Measurements from ENCODE around the gene PLCG2.
"Not testable (repeated sequence)": the region's sequence is repeated elsewhere in the genome, so short reads cannot be mapped to it uniquely, and the experiment has no call there.

PLCG2 gene

GRCh38 chr16:81971853-81972252, 192.8 kb downstream of the PLCG2 start:
- Histone ChIP-seq H3K9me3 (ENCODE audit: low read length) (peaks cover 6% of the 10 kb centered on the region), H3K27ac (ENCODE audit: low read depth, low read length) (no peak overlapping the region), H3K27me3 (ENCODE audit: control insufficient read depth in 1 of 2, insufficient read depth in 2 of 2, low read length in 2 of 2) (no peaks in the 10 kb centered on the region), H3K36me3 (ENCODE audit: insufficient read depth, low read length) (no peaks in the 10 kb centered on the region), H3K9ac (ENCODE audit: low read length) (no peak overlapping the region), H3K4me3 (ENCODE audit: low read depth in 1 of 2, low read length in 2 of 2) (no peak overlapping the region), H3K4me1 (ENCODE audit: insufficient read depth, low read length) (no peaks in the 10 kb centered on the region)

DNA sequence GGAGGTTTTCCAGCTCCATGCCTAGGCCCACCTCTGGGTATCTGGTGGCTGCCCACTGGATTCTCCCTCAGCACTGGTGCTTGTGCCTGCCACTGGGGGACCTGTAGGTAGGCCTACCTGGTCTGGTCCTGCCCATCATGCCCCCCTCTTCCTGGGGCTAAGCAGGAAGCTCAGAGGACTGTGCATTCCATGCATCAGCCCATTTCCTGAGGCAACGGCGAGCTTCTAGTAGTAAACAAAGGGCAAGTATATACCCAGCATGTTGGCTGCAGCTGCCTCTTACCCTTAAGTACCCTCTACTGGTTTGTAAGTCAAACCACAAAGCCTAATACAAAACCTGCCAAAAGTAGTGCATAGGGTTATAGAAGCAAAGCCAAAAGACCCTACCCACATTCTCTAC, 194.6 kb downstream of the PLCG2 start:
- no peak overlapping the region for H3K27ac ChIP-seq (ENCODE audit: low read depth, low read length)
- no peak overlapping the region for H3K9ac ChIP-seq (ENCODE audit: low read length)
- H3K36me3 ChIP-seq (ENCODE audit: insufficient read depth, low read length): no peaks in the 10 kb centered on the region
- H3K4me1 ChIP-seq (ENCODE audit: insufficient read depth, low read length): no peaks in the 10 kb centered on the region
- peaks cover 6% of the 10 kb centered on the region for H3K9me3 ChIP-seq (ENCODE audit: low read length)
- H3K27me3 ChIP-seq (ENCODE audit: control insufficient read depth in 1 of 2, insufficient read depth in 2 of 2, low read length in 2 of 2): no peaks in the 10 kb centered on the region
- no peak overlapping the region for H3K4me3 ChIP-seq (ENCODE audit: low read depth in 1 of 2, low read length in 2 of 2)

GRCh38 chr16:81975637-81976036, 196.5 kb downstream of the PLCG2 start:
- no peak overlapping the region for H3K4me3 ChIP-seq (ENCODE audit: low read depth in 1 of 2, low read length in 2 of 2)
- H3K9me3 ChIP-seq (ENCODE audit: low read length): peaks cover 6% of the 10 kb centered on the region
- no peak overlapping the region for H3K9ac ChIP-seq (ENCODE audit: low read length)
- no peaks in the 10 kb centered on the region for H3K27me3 ChIP-seq (ENCODE audit: control insufficient read depth in 1 of 2, insufficient read depth in 2 of 2, low read length in 2 of 2)
- no peaks in the 10 kb centered on the region for H3K36me3 ChIP-seq (ENCODE audit: insufficient read depth, low read length)
- no peak overlapping the region for H3K27ac ChIP-seq (ENCODE audit: low read depth, low read length)
- H3K4me1 ChIP-seq (ENCODE audit: insufficient read depth, low read length): no peaks in the 10 kb centered on the region

DNA sequence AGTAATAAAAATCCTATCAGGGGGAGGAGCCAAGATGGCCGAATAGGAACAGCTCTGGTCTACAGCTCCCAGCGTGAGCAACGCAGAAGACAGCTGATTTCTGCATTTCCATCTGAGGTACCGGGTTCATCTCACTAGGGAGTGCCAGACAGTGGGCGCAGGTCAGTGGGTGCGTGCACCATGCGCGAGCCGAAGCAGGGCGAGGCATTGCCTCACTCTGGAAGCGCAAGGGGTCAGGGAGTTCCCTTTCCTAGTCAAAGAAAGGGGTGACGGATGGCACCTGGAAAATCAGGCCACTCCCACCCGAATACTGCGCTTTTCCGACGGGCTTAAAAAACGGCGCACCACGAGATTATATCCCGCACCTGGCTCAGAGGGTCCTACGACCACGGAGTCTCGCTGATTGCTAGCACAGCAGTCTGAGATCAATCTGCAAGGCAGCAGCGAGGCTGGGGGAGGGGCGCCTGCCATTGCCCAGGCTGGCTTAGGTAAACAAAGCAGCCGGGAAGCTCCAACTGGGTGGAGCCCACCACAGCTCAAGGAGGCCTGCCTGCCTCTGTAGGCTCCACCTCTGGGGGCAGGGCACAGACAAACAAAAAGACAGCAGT, 198.3 kb downstream of the PLCG2 start:
- H3K4me3 ChIP-seq (ENCODE audit: low read depth in 1 of 2, low read length in 2 of 2); H3K9me3 ChIP-seq (ENCODE audit: low read length); H3K27ac ChIP-seq (ENCODE audit: low read depth, low read length); H3K4me1 ChIP-seq (ENCODE audit: insufficient read depth, low read length); H3K27me3 ChIP-seq (ENCODE audit: control insufficient read depth in 1 of 2, insufficient read depth in 2 of 2, low read length in 2 of 2); H3K36me3 ChIP-seq (ENCODE audit: insufficient read depth, low read length); H3K9ac ChIP-seq (ENCODE audit: low read length): not testable (repeated sequence)

DNA sequence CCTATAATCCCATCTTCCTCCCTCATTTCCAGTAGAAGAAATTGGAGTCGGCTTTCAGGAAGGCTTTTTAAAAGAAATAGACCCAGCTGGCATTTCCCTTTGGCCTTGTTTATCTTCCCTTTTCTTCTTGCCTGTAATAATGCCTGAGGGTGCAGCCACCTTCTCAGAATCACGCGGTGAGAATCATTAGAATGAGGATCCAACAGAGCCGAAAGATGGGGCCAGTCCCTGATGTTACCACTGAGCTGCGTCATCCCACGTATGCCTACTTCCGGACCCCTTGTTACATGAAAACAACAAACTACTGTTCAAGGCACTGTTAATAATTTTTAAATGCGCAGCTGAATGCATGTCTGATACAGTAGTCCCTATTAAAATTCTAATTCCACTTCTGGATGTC, 208.0 kb downstream of the PLCG2 start:
- H3K27ac ChIP-seq (ENCODE audit: low read depth, low read length): no peak overlapping the region
- H3K27me3 ChIP-seq (ENCODE audit: control insufficient read depth in 1 of 2, insufficient read depth in 2 of 2, low read length in 2 of 2): no peaks in the 10 kb centered on the region
- no peak overlapping the region for H3K4me3 ChIP-seq (ENCODE audit: low read depth in 1 of 2, low read length in 2 of 2)
- no peaks in the 10 kb centered on the region for H3K36me3 ChIP-seq (ENCODE audit: insufficient read depth, low read length)
- H3K9me3 ChIP-seq (ENCODE audit: low read length): no peaks in the 10 kb centered on the region
- H3K9ac ChIP-seq (ENCODE audit: low read length): no peak overlapping the region
- no peaks in the 10 kb centered on the region for H3K4me1 ChIP-seq (ENCODE audit: insufficient read depth, low read length)

DNA sequence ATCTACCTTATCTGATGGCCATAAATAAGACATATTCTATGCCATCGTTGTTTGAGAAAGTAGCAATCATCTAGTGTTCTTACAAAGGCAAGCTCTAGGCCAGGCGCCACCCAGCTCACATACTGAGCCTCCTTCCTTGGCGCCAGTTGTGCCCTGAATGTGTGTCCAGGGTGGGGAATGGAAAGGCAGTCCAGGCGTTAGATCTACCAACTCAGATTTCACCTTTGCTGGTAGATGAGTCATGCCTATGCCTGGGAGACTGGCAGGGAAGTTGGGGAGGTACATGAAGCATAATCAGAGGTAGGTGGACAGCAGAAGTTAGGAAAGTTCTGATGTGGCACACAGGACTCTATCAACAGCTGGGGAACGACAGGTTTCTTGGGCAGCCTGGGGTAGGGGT, 208.6 kb downstream of the PLCG2 start:
- Histone ChIP-seq H3K9ac (ENCODE audit: low read length) (no peak overlapping the region), H3K9me3 (ENCODE audit: low read length) (no peaks in the 10 kb centered on the region), H3K36me3 (ENCODE audit: insufficient read depth, low read length) (no peaks in the 10 kb centered on the region), H3K4me1 (ENCODE audit: insufficient read depth, low read length) (no peaks in the 10 kb centered on the region), H3K27ac (ENCODE audit: low read depth, low read length) (no peak overlapping the region), H3K27me3 (ENCODE audit: control insufficient read depth in 1 of 2, insufficient read depth in 2 of 2, low read length in 2 of 2) (no peaks in the 10 kb centered on the region), H3K4me3 (ENCODE audit: low read depth in 1 of 2, low read length in 2 of 2) (no peak overlapping the region)

DNA sequence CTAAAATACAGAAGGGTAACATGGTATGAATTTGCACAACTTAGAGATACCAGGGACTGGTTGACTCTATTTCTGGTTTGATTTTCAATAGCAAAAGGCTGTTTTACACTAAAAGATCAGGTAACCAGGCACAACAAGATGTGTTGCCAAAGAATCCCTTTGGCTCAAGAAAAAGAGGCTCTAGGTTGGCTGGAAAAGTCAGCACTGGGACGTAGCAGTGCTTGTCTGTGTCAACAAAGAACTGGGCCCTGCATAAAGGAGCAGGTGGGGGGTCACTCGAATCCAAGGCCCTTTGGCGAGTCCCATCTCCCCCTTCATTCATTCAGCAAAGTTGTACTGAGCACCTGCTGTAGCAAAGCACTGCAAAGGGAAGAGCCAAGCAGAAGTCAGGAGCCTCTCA, 213.8 kb downstream of the PLCG2 start:
- H3K27me3 ChIP-seq (ENCODE audit: control insufficient read depth in 1 of 2, insufficient read depth in 2 of 2, low read length in 2 of 2): no peaks in the 10 kb centered on the region
- no peak overlapping the region for H3K9ac ChIP-seq (ENCODE audit: low read length)
- H3K4me1 ChIP-seq (ENCODE audit: insufficient read depth, low read length): peaks cover 27% of the 10 kb centered on the region
- no peak overlapping the region for H3K4me3 ChIP-seq (ENCODE audit: low read depth in 1 of 2, low read length in 2 of 2)
- H3K27ac ChIP-seq (ENCODE audit: low read depth, low read length): no peak overlapping the region
- H3K36me3 ChIP-seq (ENCODE audit: insufficient read depth, low read length): no peaks in the 10 kb centered on the region
- H3K9me3 ChIP-seq (ENCODE audit: low read length): no peaks in the 10 kb centered on the region

DNA sequence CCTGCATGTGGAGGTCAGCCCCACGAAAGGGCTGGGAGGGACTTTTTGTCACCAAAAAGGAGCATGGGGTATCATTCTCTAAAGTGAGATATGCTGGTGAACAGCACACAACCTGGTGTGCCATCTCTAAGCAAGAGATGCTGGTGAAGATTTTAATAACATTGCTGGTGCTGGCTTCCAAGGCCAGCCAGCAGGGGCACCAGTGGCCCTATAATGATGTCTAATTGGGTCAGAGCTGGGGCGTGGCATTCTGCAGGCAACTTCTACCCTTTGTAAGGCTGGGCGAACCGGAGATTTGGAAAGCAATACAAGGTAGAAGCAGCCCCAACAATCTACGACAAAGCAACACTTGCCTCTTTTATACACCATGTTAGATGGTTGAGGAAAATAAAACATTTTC, 215.4 kb downstream of the PLCG2 start:
- Histone ChIP-seq H3K4me1 (ENCODE audit: insufficient read depth, low read length) (peaks cover 31% of the 10 kb centered on the region), H3K4me3 (ENCODE audit: low read depth in 1 of 2, low read length in 2 of 2) (no peak overlapping the region), H3K9me3 (ENCODE audit: low read length) (no peaks in the 10 kb centered on the region), H3K27me3 (ENCODE audit: control insufficient read depth in 1 of 2, insufficient read depth in 2 of 2, low read length in 2 of 2) (no peaks in the 10 kb centered on the region), H3K9ac (ENCODE audit: low read length) (no peak overlapping the region), H3K27ac (ENCODE audit: low read depth, low read length) (no peak overlapping the region), H3K36me3 (ENCODE audit: insufficient read depth, low read length) (peaks cover 5% of the 10 kb centered on the region)

GRCh38 chr16:81995651-81996050, 216.6 kb downstream of the PLCG2 start:
- Histone ChIP-seq H3K4me3 (ENCODE audit: low read depth in 1 of 2, low read length in 2 of 2) (no peak overlapping the region), H3K27me3 (ENCODE audit: control insufficient read depth in 1 of 2, insufficient read depth in 2 of 2, low read length in 2 of 2) (no peaks in the 10 kb centered on the region), H3K4me1 (ENCODE audit: insufficient read depth, low read length) (peaks cover 31% of the 10 kb centered on the region), H3K9ac (ENCODE audit: low read length) (no peak overlapping the region), H3K36me3 (ENCODE audit: insufficient read depth, low read length) (peaks cover 5% of the 10 kb centered on the region), H3K9me3 (ENCODE audit: low read length) (no peaks in the 10 kb centered on the region), H3K27ac (ENCODE audit: low read depth, low read length) (no peak overlapping the region)

GRCh38 chr16:81996664-81997509, 217.8 kb downstream of the PLCG2 start:
- Histone ChIP-seq H3K27me3 (ENCODE audit: control insufficient read depth in 1 of 2, insufficient read depth in 2 of 2, low read length in 2 of 2) (no peaks in the 10 kb centered on the region), H3K9me3 (ENCODE audit: low read length) (no peaks in the 10 kb centered on the region), H3K27ac (ENCODE audit: low read depth, low read length) (peak overlapping the region; percentile 45)

DNA sequence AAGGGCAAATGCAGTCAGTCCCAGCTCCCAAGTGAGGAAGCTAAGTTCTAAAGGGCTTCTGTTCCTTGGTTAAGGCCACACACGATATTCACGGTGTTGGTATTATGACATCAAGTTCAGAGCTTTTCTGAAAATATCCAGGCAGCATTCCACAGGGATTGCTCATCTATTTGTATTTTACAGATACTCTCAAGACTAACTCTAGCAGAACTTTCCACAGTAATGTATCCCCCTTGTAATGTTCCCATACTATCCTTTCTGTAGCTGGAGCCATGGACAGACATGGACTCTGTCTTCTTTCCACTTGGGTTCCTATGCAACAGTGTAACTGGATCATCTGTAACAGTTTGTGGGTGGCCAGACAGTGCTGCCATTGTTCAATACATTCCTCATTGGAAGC, 218.6 kb downstream of the PLCG2 start:
- peaks cover 31% of the 10 kb centered on the region for H3K4me1 ChIP-seq (ENCODE audit: insufficient read depth, low read length)
- H3K27ac ChIP-seq (ENCODE audit: low read depth, low read length): peak overlapping the region; percentile 41
- H3K9me3 ChIP-seq (ENCODE audit: low read length): no peaks in the 10 kb centered on the region
- no peaks in the 10 kb centered on the region for H3K27me3 ChIP-seq (ENCODE audit: control insufficient read depth in 1 of 2, insufficient read depth in 2 of 2, low read length in 2 of 2)
- H3K9ac ChIP-seq (ENCODE audit: low read length): no peak overlapping the region
- peaks cover 5% of the 10 kb centered on the region for H3K36me3 ChIP-seq (ENCODE audit: insufficient read depth, low read length)
- H3K4me3 ChIP-seq (ENCODE audit: low read depth in 1 of 2, low read length in 2 of 2): no peak overlapping the region

More at GRCh38 chr16:81996664-81997509, 217.8 kb downstream of the PLCG2 start:
- no peak overlapping the region for H3K4me3 ChIP-seq (ENCODE audit: low read depth in 1 of 2, low read length in 2 of 2)
- H3K9ac ChIP-seq (ENCODE audit: low read length): no peak overlapping the region
- H3K36me3 ChIP-seq (ENCODE audit: insufficient read depth, low read length): peaks cover 5% of the 10 kb centered on the region
- H3K4me1 ChIP-seq (ENCODE audit: insufficient read depth, low read length): peaks cover 31% of the 10 kb centered on the region

- Histone ChIP-seq H3K4me1 (ENCODE audit: insufficient read depth, low read length) (peaks cover 4% of the 10 kb centered on the region), H3K9ac (ENCODE audit: low read length) (no peak overlapping the region), H3K27ac (ENCODE audit: low read depth, low read length) (no peak overlapping the region), H3K4me3 (ENCODE audit: low read depth in 1 of 2, low read length in 2 of 2) (no peak overlapping the region), H3K9me3 (ENCODE audit: low read length) (no peaks in the 10 kb centered on the region), H3K27me3 (ENCODE audit: control insufficient read depth in 1 of 2, insufficient read depth in 2 of 2, low read length in 2 of 2) (no peaks in the 10 kb centered on the region), H3K36me3 (ENCODE audit: insufficient read depth, low read length) (peaks cover 5% of the 10 kb centered on the region)
These were observed 223.7 kb downstream of the PLCG2 start for GRCh38 chr16:82002831-82003230.

Data from muscle layer of colon (tissue), 2 donors.